ENCODE measurements around the gene TP73. TPM values are rescaled to one million over a fixed set of nuclear protein-coding genes. Genes with fewer than 3 reads are reported as not detected.

Gene TP73
- total and polyA plus RNA-seq, 2 donors (not counting 1 experiment from before 2014, with no cell fraction given): 1.2 to 2.4 TPM

GRCh38 chr1:3651026-3651929 is 1.0 kb upstream of the TP73 start:
- H3K27me3 ChIP-seq (replicated peaks in 1 of 4; ENCODE audit: control extremely low read depth in 1 of 4, control insufficient read depth in 3 of 4, insufficient read depth in 4 of 4, low read length in 3 of 4): peaks cover 0 to 42% (median 26%) of the 10 kb centered on the region in 4 experiments
- H3K9me3 ChIP-seq (ENCODE audit: control extremely low read depth in 1 of 3, control insufficient read depth in 2 of 3, insufficient read depth in 1 of 3, low read length in 2 of 3): peaks cover 0 to 27% (median 0%) of the 10 kb centered on the region in 3 donors
- peaks cover 38% of the 10 kb centered on the region for H3K4me1 Mint-ChIP-seq
- ChIA-PET CTCF (interaction anchor here (0.8 to 2.2 kb wide), 5 partner anchors 14 to 73 kb away, joined by 3 to 5 read pairs (median 3); no protein-coding TSS in a partner anchor), POLR2A (interaction anchor here (2.8 kb wide), 1 partner anchor 16 kb away, joined by 11 read pairs; no protein-coding TSS in a partner anchor)
- peak overlapping the region; percentile 79 for H3K4me3 Mint-ChIP-seq
- H3K27ac ChIP-seq (ENCODE audit: low read length in 2 of 2): no peak overlapping the region
- H3K4me2 ChIP-seq (replicated peaks; ENCODE audit: low read depth, low read length, poor library complexity, severe bottlenecking): peak overlapping the region; percentile 97
- H4K20me1 ChIP-seq (ENCODE audit: control insufficient read depth, insufficient read depth, low read length, poor library complexity, severe bottlenecking): no peaks in the 10 kb centered on the region
- peaks cover 43 to 47% of the 10 kb centered on the region in 2 donors for H3K4me1 ChIP-seq (ENCODE audit: control insufficient read depth in 2 of 2, insufficient read depth in 2 of 2, low read length in 2 of 2)
- peak overlapping the region; percentile 56 for H2AFZ ChIP-seq (ENCODE audit: insufficient read depth, low read depth, low read length, poor library complexity, severe bottlenecking)
- WGBS (ENCODE audit: insufficient coverage): 10% methylated on average over 83 of the region's 83 CpGs
- peak overlapping the region in 4 of 5 experiments; percentile 7 to 79 (median 50) for H3K4me3 ChIP-seq (ENCODE audit: control extremely low read depth in 1 of 5, extremely low read depth in 1 of 5, insufficient read depth in 1 of 5, low read depth in 2 of 5, low read length in 4 of 5)
- peak overlapping the region; percentile 94 for H3K9ac ChIP-seq (ENCODE audit: low read length)
- intact Hi-C loops (cut with micrococcal nuclease): loop anchor here (2.0 to 10.0 kb wide), 3 partner anchors 16 to 254 kb away; partner anchors contain the start of gene C1orf174
- peak overlapping the region; percentile 56 for H3K27ac Mint-ChIP-seq
- DNase-seq (peak; percentile 69), ATAC-seq (ENCODE audit: low read depth) (no peak)
- peaks cover 0 to 10% of the 10 kb centered on the region in 2 experiments for H3K36me3 ChIP-seq (replicated peaks in 1 of 2; ENCODE audit: control extremely low read depth in 1 of 2, control insufficient read depth in 1 of 2, extremely low read depth in 1 of 2, insufficient read depth in 2 of 2, low read length in 1 of 2)
- peaks cover 32% of the 10 kb centered on the region for H3K27me3 Mint-ChIP-seq
- peaks cover 13% of the 10 kb centered on the region for H3K79me2 ChIP-seq (ENCODE audit: control insufficient read depth, insufficient read depth, low read length)
- no peak for TF ChIP-seq CTCF (IDR thresholded peaks at IDR 0.05)
- TF ChIP-seq EZH2 (IDR thresholded peaks at IDR 0.05; ENCODE audit: borderline replicate concordance, insufficient read depth, low read depth, low read length, poor library complexity, severe bottlenecking): peak; percentile 99
- no peaks in the 10 kb centered on the region for H3K9me3 Mint-ChIP-seq (ENCODE audit: insufficient read depth)

All from B cell (primary cell).